HepG2 (cell line): ENCODE data around the gene MUC4. TPM values are rescaled to one million over a fixed set of nuclear protein-coding genes. Genes with fewer than 3 reads are reported as not detected.
"Not testable (repeated sequence)": the region's sequence is repeated elsewhere in the genome, so short reads cannot be mapped to it uniquely, and the experiment has no call there.

ENCODE experiments used
- ATAC-seq: fragments of 200-7000 bp; cut with Tn5 transposase; 3 replicates; pipeline ENCODE4 v1.9.1; 2020; ENCODE audit warnings: mild to moderate bottlenecking, moderate library complexity
- BruUV-seq: library from RNA; stranded (reverse); fragments of 400-500 nt; replicated peaks from 2 replicates; lab custom pipeline; 2021; lab: Mats Ljungman, UMichigan
- CTCF ChIA-PET: fragments of 300-600 bp; formaldehyde crosslinking; extraction: SDS; loops from one replicate; lab custom pipeline; 2021; ENCODE audit warnings: low total read pairs, inconsistent platforms, low intra/inter-chr PET ratio; lab: Yijun Ruan, JAX
- POLR2A ChIA-PET: fragments of 350-600 bp; sonication (Branson Sonifier 250); formaldehyde crosslinking; loops from one replicate; lab custom pipeline; 2020; ENCODE audit warnings: antibody characterized with exemption, inconsistent platforms; lab: Yijun Ruan, JAX
- DNase-seq: peaks from one replicate; pipeline ENCODE4 v3.0.0-alpha.2; 2015; ENCODE audit warnings: low spot score
- FAIRE-seq: peaks from 3 replicates; lab custom pipeline; 2011; peaks lifted over from hg19 to GRCh38; lab: Jason Lieb, UNC
- H2AFZ ChIP-seq: one replicate; pipeline ENCODE4 v1.6.1; 2011; ENCODE audit warnings: low read length, inconsistent platforms
- H3K27ac ChIP-seq: fragments of 300-600 bp; 3 replicates; pipeline ENCODE4 v1.8.0; 2011; ENCODE audit warnings: mixed run types, mild to moderate bottlenecking, mixed read lengths, low read length, inconsistent platforms; ENCODE audit not compliant: insufficient read depth; ENCODE audit errors: extremely low read length
- H3K27me3 ChIP-seq, 2 experiments: fragments of 200-600 bp in 1 of 2; 2 replicates in 1 of 2; 3 replicates in 1 of 2; pipeline versions ENCODE4 v1.6.0 to v1.8.0; 2011; ENCODE audit warnings: low read length in 2 of 2, mild to moderate bottlenecking in 2 of 2, moderate library complexity in 2 of 2, inconsistent platforms in 1 of 2; ENCODE audit not compliant: insufficient read depth in 2 of 2, control insufficient read depth in 1 of 2
- H3K36me3 ChIP-seq, 2 experiments: fragments of 200-600 bp in 1 of 2; replicated peaks in 1 of 2; 2 replicates in 1 of 2; 3 replicates in 1 of 2; pipeline versions ENCODE4 v1.5.1 to v1.8.0; 2011; ENCODE audit warnings: low read length in 2 of 2, inconsistent platforms in 1 of 2; ENCODE audit not compliant: insufficient read depth in 2 of 2, control insufficient read depth in 1 of 2
- H3K4me1 ChIP-seq: 2 replicates; pipeline ENCODE4 v1.5.1; 2012; ENCODE audit warnings: low read length, inconsistent platforms; ENCODE audit not compliant: insufficient read depth
- H3K4me2 ChIP-seq: 2 replicates; pipeline ENCODE4 v1.6.0; 2011; ENCODE audit warnings: low read depth, low read length, inconsistent platforms
- H3K4me3 ChIP-seq, 3 experiments: fragments of 200-600 bp in 1 of 3; sonication (generic), shearing (Covaris generic) in 1 of 3; replicated peaks in 1 of 3; 2 replicates each; pipeline ENCODE4 v1.5.1; 2011 to 2016; ENCODE audit warnings: low read length in 3 of 3, inconsistent platforms in 2 of 3, low read depth in 2 of 3, mild to moderate bottlenecking in 2 of 3, control low read depth in 1 of 3, mixed read lengths in 1 of 3; ENCODE audit not compliant: insufficient read depth in 1 of 3
- H3K79me2 ChIP-seq: one replicate; pipeline ENCODE4 v1.6.1; 2011; ENCODE audit warnings: low read length, inconsistent platforms; ENCODE audit not compliant: insufficient read depth
- H3K9ac ChIP-seq: 2 replicates; pipeline ENCODE4 v1.6.0; 2011; ENCODE audit warnings: mild to moderate bottlenecking, low read depth, low read length, inconsistent platforms; ENCODE audit not compliant: insufficient read depth
- H3K9me3 ChIP-seq: 2 replicates; pipeline ENCODE4 v1.5.1; 2012; ENCODE audit warnings: mild to moderate bottlenecking, low read length
- H4K20me1 ChIP-seq: 2 replicates; pipeline ENCODE4 v1.6.0; 2011; ENCODE audit warnings: inconsistent platforms, mild to moderate bottlenecking, low read length, moderate library complexity; ENCODE audit not compliant: insufficient read depth
- ZNF263 ChIP-seq: sonication (generic); formaldehyde crosslinking; IDR thresholded peaks from 2 replicates; pipeline ENCODE4 v1.4.0; 2020; ENCODE audit warnings: missing genetic modification reagents
- ZNF674 ChIP-seq: sonication (generic); formaldehyde crosslinking; IDR thresholded peaks from 2 replicates; pipeline ENCODE4 v1.5.0; 2020; ENCODE audit warnings: low read depth, mild to moderate bottlenecking, missing genetic modification reagents
- WGBS: methylation state at CpG from one replicate; pipeline ENCODE4 v1.1.6; 2017; ENCODE audit warnings: low lambda C conversion rate; 5-methylcytosine and 5-hydroxymethylcytosine counted together
- in situ Hi-C: cut with HindIII; loops from 2 replicates; pipeline ENCODE4 v1.10.0; 2017; ENCODE audit warnings: low pct_unique_long_range_greater_than_20kb; ENCODE audit not compliant: extremely low pct_ligation_motif_present
- intact Hi-C: fragments of 100-400 bp; cut with micrococcal nuclease; formaldehyde crosslinking; loops from one replicate; pipeline ENCODE4 v1.10.0; 2022; ENCODE audit not compliant: unreplicated experiment
- polyA plus RNA-seq, 8 experiments: library from polyadenylated mRNA; depleted of rRNA in 3 of 8; stranded (reverse) in 7 of 8; unstranded in 1 of 8; fragments of >200 nt; fragmentation: Illumina TruSeq in 4 of 8; extraction: Trizol in 4 of 8; gene quantifications; 2 replicates each; pipeline versions ENCODE4 v1.2.1 to v1.2.3, GENCODE V29; 2011 to 2016; ENCODE audit warnings: low read depth in 4 of 8, missing spikeins in 1 of 8, mixed read lengths in 1 of 8; ENCODE audit not compliant: insufficient read depth in 1 of 8
- total RNA-seq, 5 experiments: library from RNA; depleted of rRNA; stranded (reverse); fragments of >200 nt; fragmentation: Illumina TruSeq; extraction: Trizol; gene quantifications; 2 replicates each; pipeline ENCODE4 v1.2.3, GENCODE V29; 2016; ENCODE audit warnings: low read depth in 1 of 5

The MUC4 gene
- total and polyA plus RNA-seq, 2 of the 13 experiments (the other 11 are each of a cell fraction or from before 2014, with no cell fraction given), result not detected

DNA sequence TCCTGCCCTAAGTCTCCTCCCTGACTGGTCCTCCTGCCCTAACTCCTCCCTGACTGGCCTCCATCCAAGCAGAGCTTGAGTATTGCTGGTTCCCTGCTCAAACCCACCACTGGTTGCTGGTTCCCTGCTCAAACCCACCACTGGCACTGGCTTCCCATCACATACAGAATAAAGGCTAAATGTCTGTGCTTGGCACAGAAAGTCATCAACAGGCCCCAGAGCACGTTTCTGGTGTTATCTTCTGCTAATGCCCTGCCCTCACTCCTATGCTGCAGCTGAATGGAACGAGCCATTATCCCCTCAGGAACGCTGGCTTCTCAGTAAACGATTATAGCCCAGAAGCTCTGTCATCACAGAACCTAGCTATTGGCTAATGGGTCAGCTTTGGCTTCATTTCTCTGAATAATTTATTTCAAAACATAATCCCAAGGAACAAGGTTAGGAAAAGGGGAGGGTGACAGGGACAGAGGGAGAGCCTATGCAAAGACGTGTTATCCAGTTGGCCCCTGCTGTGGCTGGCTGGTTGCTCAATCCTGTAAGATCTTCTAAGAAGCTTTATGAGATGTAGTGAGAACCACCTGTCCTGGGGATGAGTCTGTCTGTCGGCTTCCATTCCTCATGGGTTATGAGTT lies 97.2 kb downstream of the MUC4 start:
- FAIRE-seq (no peak), ATAC-seq (peak; percentile 17; the same call in 2 of the 3 replicates), DNase-seq (no peak)
- TF ChIP-seq ZNF263 (CRISPR knock-in tag), result peak; percentile 59; the same call in 1 of the 2 replicates
- no peak for TF ChIP-seq ZNF674 (CRISPR knock-in tag)
- ChIA-PET POLR2A (no interaction called here), CTCF (no interaction called here)
- H3K27ac ChIP-seq, result no peak overlapping the region
- H2AFZ ChIP-seq, result no peak overlapping the region
- no peak overlapping the region for H3K9ac ChIP-seq
- no peaks in the 10 kb centered on the region for H4K20me1 ChIP-seq
- no peak overlapping the region for H3K4me2 ChIP-seq
- no peaks in the 10 kb centered on the region for H3K9me3 ChIP-seq
- no TSS peak for BruUV-seq
- no peaks in the 10 kb centered on the region for H3K27me3 ChIP-seq
- 53% methylated on average over 6 of the region's 6 CpGs for WGBS
- in situ Hi-C loops, result no loop called here
- intact Hi-C loops, result no loop called here
- no peaks in the 10 kb centered on the region for H3K36me3 ChIP-seq
- H3K4me1 ChIP-seq, result peaks cover 36% of the 10 kb centered on the region
- H3K79me2 ChIP-seq, result no peaks in the 10 kb centered on the region
- H3K4me3 ChIP-seq, result no peak overlapping the region

- H3K27ac ChIP-seq, FAIRE-seq, in situ Hi-C loops, BruUV-seq, ATAC-seq, H4K20me1 ChIP-seq, H3K9me3 ChIP-seq, H3K4me2 ChIP-seq, POLR2A ChIA-PET, DNase-seq, H3K79me2 ChIP-seq, H2AFZ ChIP-seq, intact Hi-C loops, H3K36me3 ChIP-seq, CTCF ChIA-PET, H3K4me3 ChIP-seq, H3K9ac ChIP-seq, H3K27me3 ChIP-seq: not testable (repeated sequence)
- H3K4me1 ChIP-seq, result peaks cover 25% of the 10 kb centered on the region
- 37% methylated on average over 8 of the region's 9 CpGs for WGBS
Observed at GRCh38 chr3:195713150-195713549, 98.6 kb downstream of the MUC4 start.
